GM12878 (cell line): ENCODE measurements around the gene MSH5. TPM values are rescaled to one million over a fixed set of nuclear protein-coding genes. Genes with fewer than 3 reads are reported as not detected.

ENCODE experiments used
- ATAC-seq: fragments of 200-7000 bp; cut with Tn5 transposase; 3 replicates; pipeline ENCODE4 v1.9.1; 2020; ENCODE audit warnings: mild to moderate bottlenecking, moderate library complexity
- BruUV-seq: library from RNA; stranded (reverse); fragments of 400-500 nt; replicated peaks from 2 replicates; lab custom pipeline; 2021; lab: Mats Ljungman, UMichigan
- CTCF ChIA-PET: fragments of 300-600 bp; sonication (Branson Sonifier 250); formaldehyde crosslinking; extraction: SDS; loops from one replicate; lab custom pipeline; 2021; ENCODE audit warnings: inconsistent platforms; lab: Yijun Ruan, JAX
- POLR2A ChIA-PET: fragments of 350-600 bp; formaldehyde crosslinking; extraction: SDS; loops from one replicate; lab custom pipeline; 2021; ENCODE audit warnings: inconsistent platforms; lab: Charles Lee
- RAD21 ChIA-PET: fragments of 300-600 bp; sonication (Branson Sonifier 250); formaldehyde crosslinking; loops from one replicate; lab custom pipeline; 2023; ENCODE audit warnings: antibody characterized with exemption; ENCODE audit not compliant: unreplicated experiment; lab: Charles Lee
- SMC1A ChIA-PET: fragments of 300-600 bp; sonication (Branson Sonifier 250); formaldehyde crosslinking; loops from one replicate; lab custom pipeline; 2023; ENCODE audit not compliant: unreplicated experiment, uncharacterized antibody; lab: Charles Lee
- DNase-seq: peaks from one replicate; pipeline ENCODE4 v3.0.0-alpha.2; 2011; ENCODE audit warnings: low read depth, low spot score
- FAIRE-seq: peaks from 3 replicates; lab custom pipeline; 2011; peaks lifted over from hg19 to GRCh38; lab: Jason Lieb, UNC
- H2AFZ ChIP-seq: 2 replicates; pipeline ENCODE4 v1.6.0; 2011; ENCODE audit warnings: low read depth, low read length, control low read depth; ENCODE audit not compliant: control insufficient read depth
- H3K27ac ChIP-seq: 2 replicates; pipeline ENCODE4 v1.5.1; 2011; ENCODE audit warnings: control low read depth; ENCODE audit not compliant: control insufficient read depth, insufficient read depth
- H3K27me3 ChIP-seq, 2 experiments: replicated peaks in 1 of 2; 2 replicates each; pipeline versions ENCODE4 v1.6.0 to v1.6.1; 2011; ENCODE audit warnings: low read length in 1 of 2; ENCODE audit not compliant: control insufficient read depth in 2 of 2, insufficient read depth in 2 of 2
- H3K36me3 ChIP-seq, 2 experiments: 2 replicates each; pipeline ENCODE4 v1.5.1; 2011; ENCODE audit warnings: low read length in 1 of 2; ENCODE audit not compliant: control insufficient read depth in 2 of 2, insufficient read depth in 2 of 2
- H3K4me1 ChIP-seq: 2 replicates; pipeline ENCODE4 v1.6.1; 2011; ENCODE audit warnings: mild to moderate bottlenecking, low read length, moderate library complexity, mixed read lengths; ENCODE audit not compliant: control insufficient read depth, insufficient read depth
- H3K4me2 ChIP-seq: 2 replicates; pipeline ENCODE4 v1.6.0; 2011; ENCODE audit warnings: control low read depth; ENCODE audit not compliant: control insufficient read depth, insufficient read depth
- H3K4me3 ChIP-seq: fragments of 200-600 bp; sonication (generic); 2 replicates; pipeline ENCODE4 v1.5.1; 2016
- H3K79me2 ChIP-seq: 2 replicates; pipeline ENCODE4 v1.6.0; 2011; ENCODE audit warnings: low read length; ENCODE audit not compliant: control insufficient read depth, insufficient read depth
- H3K9ac ChIP-seq: 2 replicates; pipeline ENCODE4 v1.8.0; 2011; ENCODE audit warnings: low read length, control low read depth, mixed read lengths; ENCODE audit not compliant: control insufficient read depth, insufficient read depth
- H3K9me3 ChIP-seq: replicated peaks from 3 replicates; pipeline ENCODE4 v1.5.1; 2011; ENCODE audit warnings: mild to moderate bottlenecking, low read length; ENCODE audit not compliant: control insufficient read depth, insufficient read depth
- H4K20me1 ChIP-seq: 2 replicates; pipeline ENCODE4 v1.6.0; 2011; ENCODE audit not compliant: control insufficient read depth, insufficient read depth
- CUX1 ChIP-seq: IDR thresholded peaks from 2 replicates; pipeline ENCODE4 v1.6.1; 2012; ENCODE audit warnings: improper control_type of control experiment, low read depth, low read length; ENCODE audit not compliant: insufficient replicate concordance
- PAX5 ChIP-seq: IDR thresholded peaks from 2 replicates; pipeline ENCODE4 v1.6.1; 2011; ENCODE audit warnings: low read depth, low read length, borderline replicate concordance
- PAX8 ChIP-seq: fragments of 450-650 bp; IDR thresholded peaks from 2 replicates; pipeline ENCODE4 v1.6.1; 2017; ENCODE audit warnings: mild to moderate bottlenecking, moderate library complexity
- REST ChIP-seq: IDR thresholded peaks from 2 replicates; pipeline ENCODE4 v1.6.1; 2012; ENCODE audit warnings: mild to moderate bottlenecking, low read depth, low read length
- SKIL ChIP-seq: fragments of 450-650 bp; IDR thresholded peaks from 2 replicates; pipeline ENCODE4 v1.6.1; 2017; ENCODE audit warnings: mild to moderate bottlenecking, low read depth, inconsistent platforms; ENCODE audit not compliant: poor library complexity, severe bottlenecking
- WGBS: methylation state at CpG from one replicate; pipeline ENCODE4 v1.1.6; 2016; ENCODE audit warnings: low lambda C conversion rate; ENCODE audit not compliant: insufficient replicate concordance, insufficient coverage; ENCODE audit errors: missing lambda C conversion rate; 5-methylcytosine and 5-hydroxymethylcytosine counted together
- in situ Hi-C: fragments of 300-500 bp; cut with MboI; formaldehyde crosslinking; loops from 9 replicates; pipeline ENCODE4 v1.14.3; 2018; ENCODE audit warnings: mixed read lengths
- intact Hi-C: fragments of 100-400 bp; cut with micrococcal nuclease; formaldehyde crosslinking; loops from one replicate; pipeline ENCODE4 v1.14.2; 2022; ENCODE audit not compliant: unreplicated experiment
- polyA plus RNA-seq, 11 experiments: library from polyadenylated mRNA; depleted of rRNA in 4 of 11; unstranded in 6 of 11; stranded (reverse) in 5 of 11; fragments of >200 nt; fragmentation: Nextera tagmentation in 4 of 11; fragmentation: Illumina TruSeq in 1 of 11; extraction: Ambion mirVana in 4 of 11; extraction: Trizol in 1 of 11; gene quantifications; 1 replicate in 1 of 11; 2 replicates in 10 of 11; pipeline versions ENCODE4 v1.2.1 to v1.2.3, GENCODE V29; 2011 to 2016; ENCODE audit warnings: inconsistent platforms in 2 of 11, missing spikeins in 2 of 11, low read depth in 1 of 11
- total RNA-seq, 4 experiments: library from RNA; depleted of rRNA in 3 of 4; stranded (reverse); fragments of >200 nt in 3 of 4; fragmentation: Illumina TruSeq in 1 of 4; extraction: Trizol in 1 of 4; gene quantifications; 2 replicates each; pipeline versions ENCODE4 v1.2.1 to v1.2.3, GENCODE V29; 2013 to 2021

The MSH5 gene
- total and polyA plus RNA-seq, 10 of the 15 experiments (the other 5 are each of a cell fraction or from before 2014, with no cell fraction given), result 9.1 to 52.7 (median 30.0) TPM

GRCh38 chr6:31706599-31706998 is 33.2 kb upstream of the MSH5 start, which contains the start of gene LY6G6F:
Gene LY6G6F (plus strand): TSS chr6:31706866. CDS start chr6:31706907, 41 bp downstream.
- H3K79me2 ChIP-seq, result peaks cover 11% of the 10 kb centered on the region
- SMC1A ChIA-PET, result interaction anchor here (0.6 to 0.7 kb wide), 2 partner anchors 13 to 18 kb away, joined by 3 read pairs; no protein-coding TSS in a partner anchor
- H3K27ac ChIP-seq, result no peak within 1 kb of the TSS
- CTCF ChIA-PET, result interaction anchor here (0.9 to 1.1 kb wide), 2 partner anchors 13 to 63 kb away, joined by 3 to 5 read pairs; no protein-coding TSS in a partner anchor
- no peak within 1 kb of the TSS for H3K4me2 ChIP-seq
- TF ChIP-seq PAX8, result no peak
- TF ChIP-seq CUX1, result no peak
- no peak for TF ChIP-seq PAX5
- no peak for TF ChIP-seq SKIL
- no peak for TF ChIP-seq REST
- TF ChIP-seq, all 136 proteins: peak for 0
- H3K9me3 ChIP-seq, result no peaks in the 10 kb centered on the region
- RAD21 ChIA-PET, result interaction anchor here (0.6 kb wide), 1 partner anchor 223 kb away, joined by 3 read pairs; no protein-coding TSS in a partner anchor
- BruUV-seq, result no TSS peak
- WGBS, result 45% methylated on average over 3 of the region's 3 CpGs
- no peaks in the 10 kb centered on the region for H4K20me1 ChIP-seq
- no peaks in the 10 kb centered on the region for H3K36me3 ChIP-seq
- peaks cover 5% of the 10 kb centered on the region; the same call in 1 of the 2 replicates for H3K4me1 ChIP-seq
- no peak within 1 kb of the TSS for H3K4me3 ChIP-seq
- intact Hi-C loops (no loop called here), in situ Hi-C loops (no loop called here)
- no peak within 1 kb of the TSS for H2AFZ ChIP-seq
- DNase-seq, result no peak
- no peak for ATAC-seq
- no peak for FAIRE-seq
- no peaks in the 10 kb centered on the region; a peak in 1 of 4 replicates for H3K27me3 ChIP-seq
- POLR2A ChIA-PET, result interaction anchor here (0.5 to 1.2 kb wide), 2 partner anchors 25 to 87 kb away, joined by 3 read pairs; no protein-coding TSS in a partner anchor
- H3K9ac ChIP-seq, result no peak within 1 kb of the TSS
